ENCODE data around the gene SPATA1. TPM values are rescaled to one million over a fixed set of nuclear protein-coding genes. Genes with fewer than 3 reads are reported as not detected.

The SPATA1 gene
- total and polyA plus RNA-seq, 2 donors from 2014 or later, result 0.62 to 2.5 TPM

DNA sequence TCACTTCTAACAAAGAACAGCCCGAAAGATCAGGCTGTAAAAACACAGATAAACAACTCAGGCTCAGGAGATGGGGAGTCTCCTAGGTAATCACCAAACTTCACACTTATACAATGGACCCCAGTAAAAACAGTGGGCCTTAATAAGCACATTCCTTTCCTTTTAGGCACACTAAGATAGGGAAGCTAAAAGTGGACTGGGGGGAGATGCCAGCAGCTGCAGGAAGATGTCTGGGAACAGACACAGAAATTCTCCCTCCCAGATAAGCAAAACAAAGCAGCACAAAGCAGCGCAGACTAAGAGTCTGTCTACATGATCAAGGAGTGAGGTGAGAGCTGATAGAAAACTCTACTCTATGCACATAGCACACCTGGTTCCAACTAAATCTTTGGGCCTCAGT is 97.0 kb downstream of the SPATA1 start:
- Histone ChIP-seq H3K9me3 (ENCODE audit: control insufficient read depth in 2 of 3, insufficient read depth in 1 of 3, low read length in 3 of 3) (peaks cover 0 to 14% (median 6%) of the 10 kb centered on the region in 3 donors), H3K36me3 (ENCODE audit: control insufficient read depth in 2 of 3, insufficient read depth in 3 of 3, low read length in 3 of 3) (no peaks in the 10 kb centered on the region), H3K9ac (ENCODE audit: low read length in 3 of 3) (no peak overlapping the region), H3K27ac (ENCODE audit: low read depth in 2 of 2, low read length in 2 of 2) (no peak overlapping the region), H3K27me3 (ENCODE audit: control insufficient read depth, insufficient read depth, low read length) (no peaks in the 10 kb centered on the region), H3K4me1 (ENCODE audit: control insufficient read depth in 2 of 3, insufficient read depth in 2 of 3, low read depth in 1 of 3, low read length in 3 of 3) (no peaks in the 10 kb centered on the region), H3K4me3 (ENCODE audit: low read length in 3 of 3) (no peak overlapping the region)
- intact Hi-C loops (cut with DNase I), result no loop called here
- DNase-seq, result no peak
- no peak for FAIRE-seq
- no peak for TF ChIP-seq CTCF (IDR thresholded peaks at IDR 0.05; ENCODE audit: borderline replicate concordance, extremely low read depth, insufficient read depth)

- H3K36me3 ChIP-seq (ENCODE audit: control insufficient read depth in 2 of 3, insufficient read depth in 3 of 3, low read length in 3 of 3), result no peaks in the 10 kb centered on the region
- H3K9ac ChIP-seq (ENCODE audit: low read length in 3 of 3), result no peak overlapping the region
- DNase-seq, result peak in 1 of 5 donors; percentile 32
- intact Hi-C loops (cut with DNase I), result no loop called here
- TF ChIP-seq CTCF (IDR thresholded peaks at IDR 0.05; ENCODE audit: borderline replicate concordance, extremely low read depth, insufficient read depth), result no peak
- H3K27me3 ChIP-seq (ENCODE audit: control insufficient read depth, insufficient read depth, low read length), result no peaks in the 10 kb centered on the region
- H3K27ac ChIP-seq (ENCODE audit: low read depth in 2 of 2, low read length in 2 of 2), result no peak overlapping the region
- H3K9me3 ChIP-seq (ENCODE audit: control insufficient read depth in 2 of 3, insufficient read depth in 1 of 3, low read length in 3 of 3), result peaks cover 0 to 14% (median 6%) of the 10 kb centered on the region in 3 donors
- no peak for FAIRE-seq
- H3K4me1 ChIP-seq (ENCODE audit: control insufficient read depth in 2 of 3, insufficient read depth in 2 of 3, low read depth in 1 of 3, low read length in 3 of 3), result no peaks in the 10 kb centered on the region
- peak overlapping the region in 1 of 3 donors; percentile 2 for H3K4me3 ChIP-seq (ENCODE audit: low read length in 3 of 3)
Observed at GRCh38 chr1:84603941-84604830, 98.0 kb downstream of the SPATA1 start.

GRCh38 chr1:84605157-84605556 is 99.0 kb downstream of the SPATA1 start:
- FAIRE-seq, result no peak

More at GRCh38 chr1:84605157-84605556, 99.0 kb downstream of the SPATA1 start:
- Histone ChIP-seq H3K9ac (ENCODE audit: low read length in 3 of 3) (no peak overlapping the region), H3K27me3 (ENCODE audit: control insufficient read depth, insufficient read depth, low read length) (no peaks in the 10 kb centered on the region), H3K9me3 (ENCODE audit: control insufficient read depth in 2 of 3, insufficient read depth in 1 of 3, low read length in 3 of 3) (peaks cover 0 to 14% (median 6%) of the 10 kb centered on the region in 3 donors), H3K4me3 (ENCODE audit: low read length in 3 of 3) (no peak overlapping the region), H3K27ac (ENCODE audit: low read depth in 2 of 2, low read length in 2 of 2) (no peak overlapping the region), H3K4me1 (ENCODE audit: control insufficient read depth in 2 of 3, insufficient read depth in 2 of 3, low read depth in 1 of 3, low read length in 3 of 3) (no peaks in the 10 kb centered on the region), H3K36me3 (ENCODE audit: control insufficient read depth in 2 of 3, insufficient read depth in 3 of 3, low read length in 3 of 3) (no peaks in the 10 kb centered on the region)
- DNase-seq, result no peak
- intact Hi-C loops (cut with DNase I), result no loop called here
- TF ChIP-seq CTCF (IDR thresholded peaks at IDR 0.05; ENCODE audit: borderline replicate concordance, extremely low read depth, insufficient read depth), result no peak

Data from kidney (tissue), 14 donors.